ACC112 (cell line): ENCODE results near the gene MUC20.
"Not testable (repeated sequence)": the region's sequence is repeated elsewhere in the genome, so short reads cannot be mapped to it uniquely, and the experiment has no call there.

Experiments used
- H2AFZ ChIP-seq: fragments of 200-600 bp; sonication (generic); one replicate; pipeline ENCODE4 v1.6.0; 2017; ENCODE audit warnings: antibody characterized with exemption, low read length; ENCODE audit not compliant: unreplicated experiment
- H3K27ac ChIP-seq: fragments of 200-600 bp; sonication (generic); 2 replicates; pipeline ENCODE4 v1.5.1; 2014; ENCODE audit warnings: low read depth, mild to moderate bottlenecking, antibody characterized with exemption, low read length, moderate library complexity
- H3K27me3 ChIP-seq: fragments of 200-600 bp; sonication (generic); 2 replicates; pipeline ENCODE4 v1.6.1; 2014; ENCODE audit warnings: mild to moderate bottlenecking, antibody characterized with exemption, low read length, moderate library complexity, mixed read lengths; ENCODE audit not compliant: insufficient read depth
- H3K36me3 ChIP-seq: fragments of 200-600 bp; sonication (generic); 2 replicates; pipeline ENCODE4 v1.6.1; 2016; ENCODE audit warnings: mild to moderate bottlenecking, antibody characterized with exemption, low read length, moderate library complexity, mixed read lengths; ENCODE audit not compliant: insufficient read depth
- H3K4me1 ChIP-seq: fragments of 200-600 bp; sonication (generic); one replicate; pipeline ENCODE4 v1.6.1; 2016; ENCODE audit warnings: low read length, mixed read lengths; ENCODE audit not compliant: insufficient read depth, unreplicated experiment, control insufficient read depth
- H3K4me3 ChIP-seq: fragments of 200-600 bp; sonication (generic); 2 replicates; pipeline ENCODE4 v1.5.1; 2014; ENCODE audit warnings: mild to moderate bottlenecking, low read depth, low read length
- H3K79me2 ChIP-seq: fragments of 200-600 bp; sonication (generic); one replicate; pipeline ENCODE4 v1.6.0; 2016; ENCODE audit warnings: low read length; ENCODE audit not compliant: control insufficient read depth, unreplicated experiment, insufficient read depth

Gene MUC20

GRCh38 chr3:195737782-195738181 is 17.0 kb downstream of the MUC20 start:
- H3K36me3 ChIP-seq, H3K4me3 ChIP-seq, H3K79me2 ChIP-seq, H3K4me1 ChIP-seq, H3K27ac ChIP-seq, H2AFZ ChIP-seq: not testable (repeated sequence)
- peaks cover 63% of the 10 kb centered on the region for H3K27me3 ChIP-seq

- no peak overlapping the region for H3K27ac ChIP-seq
- no peaks in the 10 kb centered on the region for H3K4me1 ChIP-seq
- no peaks in the 10 kb centered on the region for H3K79me2 ChIP-seq
- no peak overlapping the region for H3K4me3 ChIP-seq
- no peaks in the 10 kb centered on the region for H3K36me3 ChIP-seq
- H2AFZ ChIP-seq = no peak overlapping the region
- H3K27me3 ChIP-seq = peaks cover 68% of the 10 kb centered on the region
Observed at GRCh38 chr3:195738274-195739044, 17.7 kb downstream of the MUC20 start.

GRCh38 chr3:195739561-195740111 is 18.9 kb downstream of the MUC20 start:
- no peak overlapping the region for H3K27ac ChIP-seq
- H2AFZ ChIP-seq = no peak overlapping the region
- no peaks in the 10 kb centered on the region for H3K36me3 ChIP-seq
- H3K4me3 ChIP-seq = no peak overlapping the region
- no peaks in the 10 kb centered on the region for H3K4me1 ChIP-seq
- H3K79me2 ChIP-seq = no peaks in the 10 kb centered on the region
- H3K27me3 ChIP-seq = peaks cover 77% of the 10 kb centered on the region

- H3K4me3 ChIP-seq = no peak overlapping the region
- no peak overlapping the region for H3K27ac ChIP-seq
- peaks cover 58% of the 10 kb centered on the region for H3K27me3 ChIP-seq
- no peaks in the 10 kb centered on the region for H3K79me2 ChIP-seq
- peaks cover 3% of the 10 kb centered on the region for H3K4me1 ChIP-seq
- no peak overlapping the region for H2AFZ ChIP-seq
- no peaks in the 10 kb centered on the region for H3K36me3 ChIP-seq
Observed at GRCh38 chr3:195744437-195744836, 23.7 kb downstream of the MUC20 start.

GRCh38 chr3:195746346-195746745 is 25.6 kb downstream of the MUC20 start:
- H3K79me2 ChIP-seq = no peaks in the 10 kb centered on the region

GRCh38 chr3:195746751-195747150 is 26.0 kb downstream of the MUC20 start:
- peaks cover 44% of the 10 kb centered on the region for H3K27me3 ChIP-seq
- no peaks in the 10 kb centered on the region for H3K36me3 ChIP-seq
- peaks cover 3% of the 10 kb centered on the region for H3K4me1 ChIP-seq
- H3K79me2 ChIP-seq = no peaks in the 10 kb centered on the region
- no peak overlapping the region for H2AFZ ChIP-seq
- H3K27ac ChIP-seq = no peak overlapping the region
- no peak overlapping the region for H3K4me3 ChIP-seq

More at GRCh38 chr3:195746346-195746745, 25.6 kb downstream of the MUC20 start:
- Histone ChIP-seq H3K4me3 (no peak overlapping the region), H2AFZ (no peak overlapping the region), H3K4me1 (peaks cover 3% of the 10 kb centered on the region), H3K36me3 (no peaks in the 10 kb centered on the region), H3K27me3 (peaks cover 44% of the 10 kb centered on the region), H3K27ac (no peak overlapping the region)

- no peak overlapping the region for H3K27ac ChIP-seq
- H3K27me3 ChIP-seq = peaks cover 29% of the 10 kb centered on the region
- H3K4me3 ChIP-seq = no peak overlapping the region
- peaks cover 3% of the 10 kb centered on the region for H3K4me1 ChIP-seq
- H3K79me2 ChIP-seq = no peaks in the 10 kb centered on the region
- no peaks in the 10 kb centered on the region for H3K36me3 ChIP-seq
- H2AFZ ChIP-seq = no peak overlapping the region
Observed at GRCh38 chr3:195748661-195749060, 27.9 kb downstream of the MUC20 start.

GRCh38 chr3:195749101-195749500 is 28.3 kb downstream of the MUC20 start:
- H2AFZ ChIP-seq, H3K27ac ChIP-seq: not testable (repeated sequence)

GRCh38 chr3:195750797-195751520 is 30.2 kb downstream of the MUC20 start:
- Histone ChIP-seq H3K4me1 (peaks cover 3% of the 10 kb centered on the region), H3K27ac (no peak overlapping the region), H3K27me3 (peaks cover 13% of the 10 kb centered on the region), H3K79me2 (no peaks in the 10 kb centered on the region), H3K36me3 (no peaks in the 10 kb centered on the region), H2AFZ (no peak overlapping the region), H3K4me3 (no peak overlapping the region)

More at GRCh38 chr3:195749101-195749500, 28.3 kb downstream of the MUC20 start:
- H3K27me3 ChIP-seq = peaks cover 27% of the 10 kb centered on the region
- not testable (repeated sequence) for H3K79me2 ChIP-seq, H3K36me3 ChIP-seq, H3K4me3 ChIP-seq, H3K4me1 ChIP-seq

- Histone ChIP-seq H3K4me1 (peaks cover 3% of the 10 kb centered on the region), H2AFZ (no peak overlapping the region), H3K27me3 (peaks cover 12% of the 10 kb centered on the region), H3K36me3 (no peaks in the 10 kb centered on the region), H3K79me2 (no peaks in the 10 kb centered on the region), H3K4me3 (no peak overlapping the region), H3K27ac (no peak overlapping the region)
Observed at GRCh38 chr3:195751560-195751959, 30.8 kb downstream of the MUC20 start.
